ENCODE measurements around the gene UCMA.

DNA sequence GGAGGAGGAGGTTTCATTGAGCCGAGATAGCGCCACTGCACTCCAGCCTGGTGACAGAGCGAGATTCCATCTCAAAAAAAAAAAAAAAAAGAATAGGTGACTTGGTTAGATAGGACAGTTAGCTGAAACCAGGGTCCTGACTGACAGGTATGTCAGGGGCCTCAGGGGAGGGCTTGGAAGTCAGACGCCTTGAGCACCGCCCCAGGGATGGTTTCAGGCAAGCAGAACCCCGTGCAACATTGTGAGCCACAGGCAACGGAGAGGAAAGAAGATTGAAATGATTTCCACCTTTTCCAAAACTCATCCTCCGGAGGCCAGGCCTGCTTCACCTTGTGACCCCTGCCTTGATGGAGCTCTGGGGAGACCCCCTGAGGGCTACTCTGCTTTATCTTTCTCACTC, 8.6 kb downstream of the UCMA start:
- TF ChIP-seq, protein P1, sequence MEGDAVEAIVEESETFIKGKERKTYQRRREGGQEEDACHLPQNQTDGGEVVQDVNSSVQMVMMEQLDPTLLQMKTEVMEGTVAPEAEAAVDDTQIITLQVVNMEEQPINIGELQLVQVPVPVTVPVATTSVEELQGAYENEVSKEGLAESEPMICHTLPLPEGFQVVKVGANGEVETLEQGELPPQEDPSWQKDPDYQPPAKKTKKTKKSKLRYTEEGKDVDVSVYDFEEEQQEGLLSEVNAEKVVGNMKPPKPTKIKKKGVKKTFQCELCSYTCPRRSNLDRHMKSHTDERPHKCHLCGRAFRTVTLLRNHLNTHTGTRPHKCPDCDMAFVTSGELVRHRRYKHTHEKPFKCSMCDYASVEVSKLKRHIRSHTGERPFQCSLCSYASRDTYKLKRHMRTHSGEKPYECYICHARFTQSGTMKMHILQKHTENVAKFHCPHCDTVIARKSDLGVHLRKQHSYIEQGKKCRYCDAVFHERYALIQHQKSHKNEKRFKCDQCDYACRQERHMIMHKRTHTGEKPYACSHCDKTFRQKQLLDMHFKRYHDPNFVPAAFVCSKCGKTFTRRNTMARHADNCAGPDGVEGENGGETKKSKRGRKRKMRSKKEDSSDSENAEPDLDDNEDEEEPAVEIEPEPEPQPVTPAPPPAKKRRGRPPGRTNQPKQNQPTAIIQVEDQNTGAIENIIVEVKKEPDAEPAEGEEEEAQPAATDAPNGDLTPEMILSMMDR (IDR thresholded peaks at IDR 0.05) = no peak
- no peak for TF ChIP-seq EP300 (IDR thresholded peaks at IDR 0.05)
